GM23338 (cell line): ENCODE results near the gene TGFBR3.

Experiments
- EZH2 ChIP-seq: fragments of 200-600 bp; sonication (generic); IDR thresholded peaks from one replicate; pipeline ENCODE4 v1.8.0; 2017; ENCODE audit warnings: antibody characterized with exemption, mild to moderate bottlenecking, low read depth; ENCODE audit not compliant: unreplicated experiment
- TF ChIP-seq, protein P1 (sequence below), 2 experiments: fragments of 200-600 bp in 1 of 2; sonication (generic) in 1 of 2; conservative IDR thresholded peaks; 2 replicates each; pipeline versions ENCODE4 v1.5.1 to v1.6.1; 2016 to 2017; ENCODE audit warnings: antibody characterized with exemption in 2 of 2, low read depth in 2 of 2, mild to moderate bottlenecking in 2 of 2, moderate library complexity in 1 of 2
- TF ChIP-seq, protein P2 (sequence below): fragments of 250-450 bp; sonication (Bioruptor Pico); IDR thresholded peaks from 2 replicates; pipeline ENCODE4 v1.5.0; 2020; ENCODE audit warnings: mild to moderate bottlenecking, moderate library complexity

DNA sequence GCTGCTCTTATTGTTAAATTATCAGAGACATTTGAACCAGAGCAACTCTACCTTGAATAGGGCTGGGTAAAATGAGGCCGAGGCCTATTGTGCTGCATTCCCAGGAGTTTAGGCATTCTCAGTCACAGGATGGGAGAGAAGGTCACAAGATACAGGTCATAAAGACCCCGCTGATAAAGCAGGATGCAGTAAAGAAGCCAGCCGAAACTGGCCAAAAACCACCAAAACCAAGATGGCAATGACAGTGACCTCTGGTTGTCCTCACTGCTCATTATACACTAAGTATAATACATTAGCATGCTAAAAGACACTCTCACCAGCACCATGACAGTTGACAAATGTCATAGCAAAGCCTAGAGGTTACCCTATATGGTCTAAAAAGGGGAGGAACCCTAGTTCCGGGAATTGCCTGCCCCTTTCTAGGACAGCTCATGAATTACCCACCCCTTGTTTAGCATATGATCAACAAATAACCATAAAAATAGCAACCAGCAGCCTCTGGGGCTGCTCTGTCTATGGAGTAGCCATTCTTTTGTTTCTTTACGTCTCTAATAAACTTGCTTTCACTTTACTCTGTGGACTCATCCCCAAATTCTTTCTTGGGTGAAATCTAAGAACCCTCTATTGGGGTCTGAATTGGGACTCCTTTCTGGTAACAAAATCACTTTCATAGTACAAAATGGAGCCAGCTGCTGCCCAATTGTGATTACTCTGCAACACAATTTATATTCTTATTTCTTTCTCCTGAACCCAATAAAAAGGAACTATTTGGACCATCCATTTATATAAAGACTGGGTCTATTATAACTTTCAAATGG lies 179.6 kb downstream of the TGFBR3 start:
- TF ChIP-seq, protein P1, sequence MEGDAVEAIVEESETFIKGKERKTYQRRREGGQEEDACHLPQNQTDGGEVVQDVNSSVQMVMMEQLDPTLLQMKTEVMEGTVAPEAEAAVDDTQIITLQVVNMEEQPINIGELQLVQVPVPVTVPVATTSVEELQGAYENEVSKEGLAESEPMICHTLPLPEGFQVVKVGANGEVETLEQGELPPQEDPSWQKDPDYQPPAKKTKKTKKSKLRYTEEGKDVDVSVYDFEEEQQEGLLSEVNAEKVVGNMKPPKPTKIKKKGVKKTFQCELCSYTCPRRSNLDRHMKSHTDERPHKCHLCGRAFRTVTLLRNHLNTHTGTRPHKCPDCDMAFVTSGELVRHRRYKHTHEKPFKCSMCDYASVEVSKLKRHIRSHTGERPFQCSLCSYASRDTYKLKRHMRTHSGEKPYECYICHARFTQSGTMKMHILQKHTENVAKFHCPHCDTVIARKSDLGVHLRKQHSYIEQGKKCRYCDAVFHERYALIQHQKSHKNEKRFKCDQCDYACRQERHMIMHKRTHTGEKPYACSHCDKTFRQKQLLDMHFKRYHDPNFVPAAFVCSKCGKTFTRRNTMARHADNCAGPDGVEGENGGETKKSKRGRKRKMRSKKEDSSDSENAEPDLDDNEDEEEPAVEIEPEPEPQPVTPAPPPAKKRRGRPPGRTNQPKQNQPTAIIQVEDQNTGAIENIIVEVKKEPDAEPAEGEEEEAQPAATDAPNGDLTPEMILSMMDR (conservative IDR thresholded peaks at IDR 0.05; ENCODE audit: low read depth in 2 of 2) = no peak
- TF ChIP-seq, protein P2, sequence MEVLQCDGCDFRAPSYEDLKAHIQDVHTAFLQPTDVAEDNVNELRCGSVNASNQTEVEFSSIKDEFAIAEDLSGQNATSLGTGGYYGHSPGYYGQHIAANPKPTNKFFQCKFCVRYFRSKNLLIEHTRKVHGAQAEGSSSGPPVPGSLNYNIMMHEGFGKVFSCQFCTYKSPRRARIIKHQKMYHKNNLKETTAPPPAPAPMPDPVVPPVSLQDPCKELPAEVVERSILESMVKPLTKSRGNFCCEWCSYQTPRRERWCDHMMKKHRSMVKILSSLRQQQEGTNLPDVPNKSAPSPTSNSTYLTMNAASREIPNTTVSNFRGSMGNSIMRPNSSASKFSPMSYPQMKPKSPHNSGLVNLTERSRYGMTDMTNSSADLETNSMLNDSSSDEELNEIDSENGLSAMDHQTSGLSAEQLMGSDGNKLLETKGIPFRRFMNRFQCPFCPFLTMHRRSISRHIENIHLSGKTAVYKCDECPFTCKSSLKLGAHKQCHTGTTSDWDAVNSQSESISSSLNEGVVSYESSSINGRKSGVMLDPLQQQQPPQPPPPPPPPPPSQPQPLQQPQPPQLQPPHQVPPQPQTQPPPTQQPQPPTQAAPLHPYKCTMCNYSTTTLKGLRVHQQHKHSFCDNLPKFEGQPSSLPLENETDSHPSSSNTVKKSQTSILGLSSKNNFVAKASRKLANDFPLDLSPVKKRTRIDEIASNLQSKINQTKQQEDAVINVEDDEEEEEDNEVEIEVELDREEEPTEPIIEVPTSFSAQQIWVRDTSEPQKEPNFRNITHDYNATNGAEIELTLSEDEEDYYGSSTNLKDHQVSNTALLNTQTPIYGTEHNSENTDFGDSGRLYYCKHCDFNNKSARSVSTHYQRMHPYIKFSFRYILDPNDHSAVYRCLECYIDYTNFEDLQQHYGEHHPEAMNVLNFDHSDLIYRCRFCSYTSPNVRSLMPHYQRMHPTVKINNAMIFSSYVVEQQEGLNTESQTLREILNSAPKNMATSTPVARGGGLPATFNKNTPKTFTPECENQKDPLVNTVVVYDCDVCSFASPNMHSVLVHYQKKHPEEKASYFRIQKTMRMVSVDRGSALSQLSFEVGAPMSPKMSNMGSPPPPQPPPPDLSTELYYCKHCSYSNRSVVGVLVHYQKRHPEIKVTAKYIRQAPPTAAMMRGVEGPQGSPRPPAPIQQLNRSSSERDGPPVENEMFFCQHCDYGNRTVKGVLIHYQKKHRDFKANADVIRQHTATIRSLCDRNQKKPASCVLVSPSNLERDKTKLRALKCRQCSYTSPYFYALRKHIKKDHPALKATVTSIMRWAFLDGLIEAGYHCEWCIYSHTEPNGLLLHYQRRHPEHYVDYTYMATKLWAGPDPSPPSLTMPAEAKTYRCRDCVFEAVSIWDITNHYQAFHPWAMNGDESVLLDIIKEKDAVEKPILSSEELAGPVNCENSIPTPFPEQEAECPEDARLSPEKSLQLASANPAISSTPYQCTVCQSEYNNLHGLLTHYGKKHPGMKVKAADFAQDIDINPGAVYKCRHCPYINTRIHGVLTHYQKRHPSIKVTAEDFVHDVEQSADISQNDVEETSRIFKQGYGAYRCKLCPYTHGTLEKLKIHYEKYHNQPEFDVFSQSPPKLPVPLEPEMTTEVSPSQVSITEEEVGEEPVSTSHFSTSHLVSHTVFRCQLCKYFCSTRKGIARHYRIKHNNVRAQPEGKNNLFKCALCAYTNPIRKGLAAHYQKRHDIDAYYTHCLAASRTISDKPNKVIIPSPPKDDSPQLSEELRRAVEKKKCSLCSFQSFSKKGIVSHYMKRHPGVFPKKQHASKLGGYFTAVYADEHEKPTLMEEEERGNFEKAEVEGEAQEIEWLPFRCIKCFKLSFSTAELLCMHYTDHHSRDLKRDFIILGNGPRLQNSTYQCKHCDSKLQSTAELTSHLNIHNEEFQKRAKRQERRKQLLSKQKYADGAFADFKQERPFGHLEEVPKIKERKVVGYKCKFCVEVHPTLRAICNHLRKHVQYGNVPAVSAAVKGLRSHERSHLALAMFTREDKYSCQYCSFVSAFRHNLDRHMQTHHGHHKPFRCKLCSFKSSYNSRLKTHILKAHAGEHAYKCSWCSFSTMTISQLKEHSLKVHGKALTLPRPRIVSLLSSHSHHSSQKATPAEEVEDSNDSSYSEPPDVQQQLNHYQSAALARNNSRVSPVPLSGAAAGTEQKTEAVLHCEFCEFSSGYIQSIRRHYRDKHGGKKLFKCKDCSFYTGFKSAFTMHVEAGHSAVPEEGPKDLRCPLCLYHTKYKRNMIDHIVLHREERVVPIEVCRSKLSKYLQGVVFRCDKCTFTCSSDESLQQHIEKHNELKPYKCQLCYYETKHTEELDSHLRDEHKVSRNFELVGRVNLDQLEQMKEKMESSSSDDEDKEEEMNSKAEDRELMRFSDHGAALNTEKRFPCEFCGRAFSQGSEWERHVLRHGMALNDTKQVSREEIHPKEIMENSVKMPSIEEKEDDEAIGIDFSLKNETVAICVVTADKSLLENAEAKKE = no peak
- no peak for TF ChIP-seq EZH2
